ENCODE results near the gene SLC44A3.

The SLC44A3 gene

DNA sequence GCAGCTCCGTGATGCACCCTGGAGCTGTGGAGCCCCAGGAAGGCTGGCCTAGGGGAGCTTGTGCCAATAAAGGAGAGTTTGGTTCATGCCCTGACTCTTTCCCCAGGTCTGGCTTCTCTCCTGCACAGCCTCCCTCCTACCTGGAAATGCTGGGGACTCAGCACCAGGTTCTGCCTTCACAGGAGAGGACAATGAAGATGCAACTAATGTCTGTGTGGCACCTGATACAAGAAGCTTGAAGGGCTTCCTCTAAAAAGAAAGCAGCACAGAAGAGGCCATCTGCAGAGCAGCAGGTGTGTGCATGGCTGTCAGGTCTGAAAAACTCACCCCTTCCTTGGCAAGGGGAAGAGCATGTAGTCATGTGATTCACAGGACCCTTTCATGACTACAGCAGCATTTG, 43.7 kb upstream of the SLC44A3 start:
- CTCF ChIA-PET, result no interaction called here
- TF ChIP-seq, protein P1, sequence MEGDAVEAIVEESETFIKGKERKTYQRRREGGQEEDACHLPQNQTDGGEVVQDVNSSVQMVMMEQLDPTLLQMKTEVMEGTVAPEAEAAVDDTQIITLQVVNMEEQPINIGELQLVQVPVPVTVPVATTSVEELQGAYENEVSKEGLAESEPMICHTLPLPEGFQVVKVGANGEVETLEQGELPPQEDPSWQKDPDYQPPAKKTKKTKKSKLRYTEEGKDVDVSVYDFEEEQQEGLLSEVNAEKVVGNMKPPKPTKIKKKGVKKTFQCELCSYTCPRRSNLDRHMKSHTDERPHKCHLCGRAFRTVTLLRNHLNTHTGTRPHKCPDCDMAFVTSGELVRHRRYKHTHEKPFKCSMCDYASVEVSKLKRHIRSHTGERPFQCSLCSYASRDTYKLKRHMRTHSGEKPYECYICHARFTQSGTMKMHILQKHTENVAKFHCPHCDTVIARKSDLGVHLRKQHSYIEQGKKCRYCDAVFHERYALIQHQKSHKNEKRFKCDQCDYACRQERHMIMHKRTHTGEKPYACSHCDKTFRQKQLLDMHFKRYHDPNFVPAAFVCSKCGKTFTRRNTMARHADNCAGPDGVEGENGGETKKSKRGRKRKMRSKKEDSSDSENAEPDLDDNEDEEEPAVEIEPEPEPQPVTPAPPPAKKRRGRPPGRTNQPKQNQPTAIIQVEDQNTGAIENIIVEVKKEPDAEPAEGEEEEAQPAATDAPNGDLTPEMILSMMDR (conservative IDR thresholded peaks at IDR 0.05; ENCODE audit: low read depth), result no peak

DNA sequence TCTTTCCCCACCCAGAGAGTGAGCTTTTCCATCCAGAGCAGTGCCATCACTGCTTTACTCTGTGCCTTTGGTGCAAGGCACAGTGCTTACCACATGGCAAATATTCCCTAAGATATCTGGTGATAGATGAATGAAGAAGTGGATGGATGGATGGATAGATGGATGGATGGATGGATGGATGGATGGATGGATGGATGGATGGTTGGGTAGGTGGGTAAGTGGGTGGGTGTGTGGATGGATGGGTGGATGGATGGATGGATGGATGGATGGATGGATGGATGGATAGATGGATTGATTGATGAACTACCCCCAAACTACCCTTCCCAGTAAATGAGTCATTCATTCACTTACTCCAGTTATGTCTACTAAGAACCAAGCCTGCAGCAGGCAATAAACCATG, 42.9 kb upstream of the SLC44A3 start:
- ChIA-PET POLR2A (ENCODE audit: low non-redundant PET) (no interaction called here), CTCF (no interaction called here)
- TF ChIP-seq, protein P1 (conservative IDR thresholded peaks at IDR 0.05; ENCODE audit: low read depth), result no peak
- DNase-seq (ENCODE audit: low spot score), result no peak
- no peak overlapping the region for H3K27ac ChIP-seq

More for the DNA sequence above, 43.7 kb upstream of the SLC44A3 start:
- POLR2A ChIA-PET (ENCODE audit: low non-redundant PET), result no interaction called here
- DNase-seq (ENCODE audit: low spot score), result no peak
- H3K27ac ChIP-seq, result no peak overlapping the region

DNA sequence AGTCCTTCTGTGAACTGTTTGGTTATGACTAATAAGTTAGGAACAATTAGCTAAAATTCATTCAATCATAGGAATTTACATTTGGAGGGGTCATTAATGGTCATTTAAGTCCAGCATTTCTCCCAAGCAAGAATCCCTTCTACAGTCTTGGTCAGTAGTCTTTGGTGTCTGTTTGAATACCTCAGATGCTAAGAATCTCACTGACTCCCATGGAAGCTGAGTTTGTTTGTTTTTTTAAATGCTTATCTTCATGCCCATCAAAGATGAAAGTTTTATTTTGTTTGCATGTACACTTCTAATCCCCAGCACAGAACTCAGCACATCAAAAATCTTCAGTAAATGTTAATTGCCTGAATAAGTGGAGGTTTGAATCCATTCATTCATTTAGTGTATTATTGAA, 41.3 kb upstream of the SLC44A3 start:
- TF ChIP-seq, protein P1 (conservative IDR thresholded peaks at IDR 0.05; ENCODE audit: low read depth), result no peak
- no peak for DNase-seq (ENCODE audit: low spot score)
- CTCF ChIA-PET, result no interaction called here
- POLR2A ChIA-PET (ENCODE audit: low non-redundant PET), result no interaction called here
- no peak overlapping the region for H3K27ac ChIP-seq

DNA sequence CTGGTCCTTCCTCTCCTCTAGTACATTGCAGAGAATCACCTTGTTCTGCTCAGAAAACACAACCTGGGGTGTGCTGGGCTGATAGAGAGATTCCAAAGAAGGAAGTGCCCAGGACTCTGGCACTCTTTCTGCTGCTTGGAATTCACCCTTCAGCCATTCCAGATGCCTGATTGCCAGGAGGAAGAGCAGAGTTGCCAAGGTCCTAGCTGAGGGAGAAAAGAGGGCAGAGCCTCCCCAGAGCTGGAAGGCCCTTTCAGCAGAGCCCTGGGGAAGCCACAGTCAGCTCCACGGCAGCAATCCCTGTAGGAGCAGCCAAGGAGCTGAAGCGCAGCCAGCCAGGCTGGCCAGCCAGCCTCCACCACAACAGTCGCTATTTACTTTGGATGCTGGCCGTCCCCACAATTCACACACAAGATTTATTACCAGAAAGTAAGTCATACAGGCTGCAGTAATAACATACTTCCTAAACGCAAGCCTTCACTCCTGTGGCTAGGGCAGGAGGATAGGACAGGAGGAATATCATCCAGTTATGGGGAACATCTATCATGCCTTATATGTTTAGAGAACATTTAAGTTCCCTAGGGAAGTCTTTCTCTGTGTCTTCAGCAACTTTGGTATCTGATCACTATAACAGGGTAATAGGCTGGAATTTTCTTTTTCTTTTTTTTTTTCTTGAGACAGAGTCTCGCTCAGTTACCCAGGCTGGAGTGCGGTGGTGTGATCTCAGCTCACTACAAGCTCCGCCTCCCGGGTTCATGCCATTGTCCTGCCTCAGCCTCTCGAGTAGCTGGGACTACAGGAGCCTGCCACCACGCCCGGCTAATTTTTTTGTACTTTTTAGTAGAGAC, 36.6 kb upstream of the SLC44A3 start:
- CTCF ChIA-PET, result interaction anchor here (0.6 to 0.7 kb wide), 2 partner anchors 180 to 448 kb away, joined by 3 read pairs; no protein-coding TSS in a partner anchor
- POLR2A ChIA-PET (ENCODE audit: low non-redundant PET), result no interaction called here
- DNase-seq (ENCODE audit: low spot score), result no peak
- TF ChIP-seq, protein P1 (conservative IDR thresholded peaks at IDR 0.05; ENCODE audit: low read depth), result no peak
- H3K27ac ChIP-seq, result no peak overlapping the region

GRCh38 chr1:94784190-94784515, 36.0 kb upstream of the SLC44A3 start:
- POLR2A ChIA-PET (ENCODE audit: low non-redundant PET), result no interaction called here
- DNase-seq (ENCODE audit: low spot score), result no peak
- no peak overlapping the region for H3K27ac ChIP-seq
- CTCF ChIA-PET, result no interaction called here
- TF ChIP-seq, protein P1 (conservative IDR thresholded peaks at IDR 0.05; ENCODE audit: low read depth), result no peak

GRCh38 chr1:94787691-94788090, 32.5 kb upstream of the SLC44A3 start:
- no peak overlapping the region for H3K27ac ChIP-seq
- ChIA-PET POLR2A (ENCODE audit: low non-redundant PET) (no interaction called here), CTCF (no interaction called here)
- TF ChIP-seq, protein P1 (conservative IDR thresholded peaks at IDR 0.05; ENCODE audit: low read depth), result no peak
- DNase-seq (ENCODE audit: low spot score), result no peak
